Cerebellar cortex (tissue), 1 donor: ENCODE data around the gene ZNFX1.

Source experiments
- DNase-seq: peaks from one replicate; pipeline ENCODE4 v3.0.0-alpha.2; 2015; ENCODE audit warnings: low spot score

The ZNFX1 gene

GRCh38 chr20:49278818-49279676, 1.2 kb upstream of the ZNFX1 start:
- DNase-seq: no peak

DNA sequence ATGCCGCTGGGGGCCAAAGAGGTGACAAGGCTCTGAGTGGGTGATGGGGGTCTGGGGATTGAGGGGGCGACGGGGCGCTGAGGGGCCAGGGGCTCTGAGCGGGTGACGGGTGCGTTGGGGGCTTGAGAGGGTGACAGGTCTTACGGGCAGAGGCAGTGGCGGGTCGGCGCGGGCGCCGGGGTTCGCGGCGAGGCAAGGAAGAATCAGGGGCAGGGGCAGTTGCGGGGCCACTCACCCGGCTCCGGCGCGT, 146 bp downstream of the ZNFX1 start:
- no peak for DNase-seq

DNA sequence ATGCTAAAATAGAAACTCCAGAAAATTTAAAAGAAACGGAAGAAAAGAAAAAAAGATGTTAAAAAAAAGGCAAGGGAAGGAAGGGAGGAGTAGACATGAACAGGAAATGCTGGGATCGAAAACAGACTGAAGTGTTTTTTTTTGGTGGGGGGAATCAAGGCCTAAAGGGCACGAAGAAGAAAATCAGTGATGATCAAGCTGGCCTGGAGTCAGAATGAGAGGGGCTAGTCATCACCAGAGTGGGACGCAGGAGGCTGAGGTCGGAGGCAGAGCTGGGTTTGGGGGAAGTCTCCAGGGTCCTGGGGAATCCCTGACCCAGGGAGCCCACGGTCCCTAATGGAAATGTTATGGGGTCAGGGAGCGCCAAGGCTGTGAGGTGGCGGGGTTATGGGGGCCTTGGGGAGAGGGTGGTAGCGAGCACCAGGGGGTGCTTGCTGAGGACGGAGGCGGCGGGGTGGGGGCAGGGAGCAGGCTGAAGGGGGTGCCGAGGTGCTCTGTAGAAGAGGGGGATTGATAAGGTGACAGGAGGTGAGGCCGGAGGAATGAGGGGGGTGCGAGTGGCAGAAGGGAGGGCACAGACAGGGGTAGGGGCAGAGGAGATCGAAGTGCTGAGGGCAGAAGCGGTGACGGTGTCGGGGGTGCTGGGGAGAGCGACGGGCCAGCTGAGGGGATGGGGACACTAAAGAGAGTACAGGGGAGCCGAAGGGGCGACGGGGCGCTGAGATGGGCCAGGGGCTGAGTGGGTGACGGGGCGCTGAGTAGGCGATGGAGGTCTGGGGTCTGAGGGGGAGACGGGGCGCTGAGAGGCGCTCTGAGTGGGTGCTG, 684 bp downstream of the ZNFX1 start:
- no peak for DNase-seq

GRCh38 chr20:49276161-49276960, 1.5 kb downstream of the ZNFX1 start:
- no peak for DNase-seq

DNA sequence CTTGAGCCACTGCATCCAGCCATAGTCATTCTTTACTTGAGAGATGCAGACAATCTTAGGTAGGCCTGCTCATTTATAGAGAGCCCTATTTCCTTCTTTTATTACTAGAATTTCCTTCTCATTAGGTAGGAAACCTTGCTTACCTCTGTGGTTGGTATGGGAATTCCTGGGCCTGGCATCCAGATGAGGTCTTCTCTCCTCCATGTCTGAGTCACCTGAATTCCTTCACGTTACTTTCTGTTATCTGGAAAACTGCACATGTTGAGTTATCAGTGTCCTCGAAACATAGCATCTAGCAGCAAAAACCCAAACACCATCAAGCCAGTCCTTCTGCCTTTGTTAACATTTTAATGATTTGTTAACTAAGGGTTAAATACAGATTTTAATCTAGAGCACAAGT, 2.2 kb downstream of the ZNFX1 start:
- DNase-seq: no peak

DNA sequence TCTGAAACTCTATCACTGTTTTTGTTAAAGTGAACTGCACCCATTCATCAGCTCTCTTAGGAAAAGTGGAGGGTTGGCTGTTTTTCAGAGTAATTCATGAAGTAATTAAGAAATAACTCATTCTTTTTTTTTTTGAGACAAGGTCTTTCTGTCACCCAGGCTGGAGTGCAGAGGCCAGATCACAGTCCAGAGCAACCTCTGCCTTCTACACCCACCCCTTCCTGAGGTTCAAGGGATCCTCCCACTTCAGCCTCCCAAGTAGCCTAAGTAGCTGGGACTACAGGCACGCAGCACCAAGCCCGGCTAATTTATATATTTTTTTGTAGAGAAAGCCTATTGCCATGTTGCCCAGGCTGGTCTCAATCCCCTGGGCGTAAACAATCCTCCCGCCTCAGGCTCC, 2.6 kb downstream of the ZNFX1 start:
- no peak for DNase-seq

- no peak for DNase-seq
These were observed 4.1 kb downstream of the ZNFX1 start for GRCh38 chr20:49273696-49274277.

DNA sequence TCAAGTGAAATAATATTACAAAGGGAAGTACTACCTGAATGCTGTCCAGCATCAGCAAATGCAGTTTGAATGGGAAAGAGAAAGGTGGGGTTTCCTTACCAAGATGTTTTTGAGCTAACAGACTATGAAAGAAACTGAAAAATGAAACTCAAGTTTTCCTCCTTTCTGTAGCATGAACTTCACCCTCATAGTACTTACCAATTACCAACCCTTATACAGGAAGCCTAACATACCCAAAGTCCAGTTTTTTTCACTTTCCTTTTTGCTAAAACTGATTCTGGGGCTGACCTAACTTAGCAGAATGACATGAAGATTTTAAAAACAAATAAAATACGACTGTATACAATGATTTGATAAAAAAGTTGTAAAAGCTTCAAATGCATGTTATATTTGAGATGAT, 5.2 kb downstream of the ZNFX1 start:
- no peak for DNase-seq

DNA sequence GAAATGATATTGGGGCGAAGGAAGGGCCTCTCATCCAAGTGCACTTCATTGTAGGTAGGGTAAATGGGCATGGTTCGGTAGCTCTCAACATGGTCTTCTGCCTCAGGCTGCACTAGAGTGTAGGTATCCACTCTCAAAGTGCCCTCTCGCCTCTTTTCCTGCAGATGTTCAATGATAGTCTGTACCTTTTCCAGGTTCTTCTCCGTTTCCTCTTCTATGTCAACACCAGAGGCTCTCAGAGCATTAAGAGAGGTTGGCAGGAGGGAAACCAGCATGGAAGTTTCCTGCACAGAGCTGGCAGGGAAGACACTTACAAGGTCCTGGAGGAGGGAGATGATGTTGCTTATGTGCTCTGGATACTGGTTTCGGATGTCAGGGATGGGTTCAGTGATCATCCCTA, 7.1 kb downstream of the ZNFX1 start:
- DNase-seq: no peak

GRCh38 chr20:49270177-49270576, 7.7 kb downstream of the ZNFX1 start:
- no peak for DNase-seq

DNA sequence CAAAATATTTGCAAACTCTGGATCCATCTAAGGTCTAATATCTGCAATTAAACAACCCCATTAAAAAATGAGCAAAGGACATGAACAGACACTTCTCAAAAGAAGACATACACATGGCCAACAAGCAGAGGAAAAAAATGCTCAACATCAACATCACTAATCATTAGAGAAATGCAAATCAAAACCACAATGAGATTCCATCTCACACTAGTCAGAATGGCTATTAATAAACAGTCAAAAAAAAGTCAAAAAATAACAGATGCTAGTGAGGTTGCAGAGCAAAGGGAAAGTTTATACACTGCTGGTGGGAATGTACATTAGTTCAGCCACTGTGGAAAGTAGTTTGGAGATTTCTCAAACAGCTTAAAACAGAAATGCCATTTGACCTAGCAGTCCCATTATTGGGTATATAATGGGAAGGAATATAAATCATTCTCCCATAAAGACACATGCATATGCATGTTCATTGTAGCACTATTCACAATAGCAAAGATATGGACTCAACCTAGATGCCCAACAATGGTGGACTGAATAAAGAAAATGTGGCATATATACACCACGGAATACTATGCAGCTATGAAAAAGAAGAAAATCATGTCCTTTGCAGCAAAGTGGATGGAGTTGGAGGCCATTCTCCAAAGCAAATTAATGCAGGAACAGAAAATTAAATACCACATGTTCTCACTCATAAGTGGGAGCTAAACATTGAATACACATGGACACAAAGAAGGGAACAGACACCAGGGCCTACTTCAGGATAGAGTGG, 9.1 kb downstream of the ZNFX1 start:
- no peak for DNase-seq

GRCh38 chr20:49267327-49267726, 10.5 kb downstream of the ZNFX1 start:
- no peak for DNase-seq

- no peak for DNase-seq
These were observed 15.4 kb downstream of the ZNFX1 start for GRCh38 chr20:49262444-49262843.

DNA sequence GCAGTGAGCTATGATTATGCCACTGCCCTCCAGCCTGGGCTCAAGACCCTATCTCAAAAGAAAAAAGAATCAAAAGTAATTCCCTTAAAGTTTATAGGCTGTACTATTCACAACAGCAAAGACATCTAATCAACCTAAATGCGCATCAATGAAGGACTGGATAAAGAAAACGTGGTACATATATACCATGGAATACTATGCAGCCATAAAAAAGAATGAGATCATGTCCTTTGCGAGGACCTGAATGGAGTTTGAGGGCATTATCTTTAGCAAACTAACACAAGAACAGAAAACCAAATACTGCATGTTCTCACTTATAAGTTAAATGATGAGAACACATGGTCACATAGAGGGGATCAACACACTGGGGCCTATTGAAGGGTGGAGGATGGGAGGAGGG, 16.7 kb downstream of the ZNFX1 start:
- no peak for DNase-seq

DNA sequence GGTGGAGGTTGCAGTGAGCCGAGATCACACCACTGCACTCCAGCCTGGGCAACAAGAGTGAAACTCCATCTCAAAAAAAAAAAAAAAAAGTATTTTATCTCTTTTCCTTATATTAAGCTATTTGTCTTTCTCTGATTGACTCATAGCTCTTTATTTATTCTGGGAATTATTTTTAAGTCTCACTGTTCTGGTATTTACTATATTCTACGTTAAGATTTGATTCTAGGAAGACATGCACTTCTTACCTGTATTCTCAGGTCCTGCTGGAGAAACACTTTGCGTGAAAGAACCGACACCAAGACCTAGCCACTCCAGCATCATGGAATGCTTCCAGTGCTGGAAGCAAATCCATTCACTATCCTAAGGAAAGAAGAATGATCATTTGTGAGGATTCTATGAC, 17.6 kb downstream of the ZNFX1 start:
- DNase-seq: no peak

GRCh38 chr20:49259799-49260198, 18.1 kb downstream of the ZNFX1 start:
- no peak for DNase-seq

GRCh38 chr20:49259284-49259683, 18.6 kb downstream of the ZNFX1 start:
- no peak for DNase-seq

GRCh38 chr20:49256261-49256660, 21.6 kb downstream of the ZNFX1 start:
- DNase-seq: no peak

DNA sequence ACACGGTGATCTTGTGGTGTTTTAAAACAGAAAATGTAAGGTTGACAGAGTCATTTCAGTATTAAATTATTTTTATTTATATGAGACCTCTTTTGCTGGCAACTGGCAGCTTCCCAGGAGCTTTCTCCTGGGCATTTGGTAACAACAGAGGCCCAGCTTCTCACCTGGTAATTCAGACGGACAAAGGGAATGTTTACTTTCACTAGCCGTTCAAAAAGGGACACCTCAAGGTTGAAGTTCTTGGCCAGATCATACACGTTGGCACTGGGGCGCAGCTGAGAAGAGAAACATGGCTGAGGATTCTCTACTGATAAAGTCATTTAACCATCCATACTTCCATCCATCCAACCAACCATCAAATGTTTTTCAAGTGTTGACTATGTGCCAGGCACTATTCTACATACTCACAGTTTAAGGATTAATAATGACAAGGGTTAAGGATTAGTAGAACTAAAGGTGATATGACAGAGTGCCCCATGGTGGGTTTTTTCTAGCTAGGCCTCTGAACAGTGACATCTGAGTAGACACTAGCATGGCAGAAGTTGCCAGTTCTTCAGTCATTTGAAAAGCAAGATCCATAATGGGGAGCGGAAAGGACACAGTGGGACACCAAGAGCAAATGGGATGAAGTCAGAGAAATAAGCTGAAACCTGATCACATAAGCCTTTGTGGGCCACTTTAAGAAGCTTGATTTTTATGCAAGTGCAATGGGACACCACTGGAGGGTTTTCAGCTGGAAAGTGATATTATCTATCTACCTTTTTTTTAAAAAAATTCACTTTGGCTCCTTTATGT, 25.1 kb downstream of the ZNFX1 start:
- DNase-seq: no peak

GRCh38 chr20:49248879-49249665, 28.8 kb downstream of the ZNFX1 start:
- no peak for DNase-seq
